ENCODE data around the gene KMO.

Gene KMO

GRCh38 chr1:241610056-241610815 is 78.1 kb downstream of the KMO start:
- TF ChIP-seq TAF1 (IDR thresholded peaks at IDR 0.05; ENCODE audit: borderline replicate concordance, insufficient read depth, low read length), result no peak
- no peak for TF ChIP-seq SIN3A (IDR thresholded peaks at IDR 0.05; ENCODE audit: borderline replicate concordance, insufficient read depth, low read length)
- no peak for TF ChIP-seq REST (IDR thresholded peaks at IDR 0.05; ENCODE audit: insufficient read depth in 1 of 2, low read depth in 2 of 2, low read length in 2 of 2)
- no peak for TF ChIP-seq FOXP2 (optimal IDR thresholded peaks at IDR 0.05; ENCODE audit: borderline replicate concordance, extremely low read depth, extremely low read length, insufficient read depth)
- no peak for TF ChIP-seq POLR2AphosphoS5 (IDR thresholded peaks at IDR 0.05; ENCODE audit: low read depth, low read length)

- TF ChIP-seq TAF1 (IDR thresholded peaks at IDR 0.05; ENCODE audit: borderline replicate concordance, insufficient read depth, low read length) (no peak), FOXP2 (optimal IDR thresholded peaks at IDR 0.05; ENCODE audit: borderline replicate concordance, extremely low read depth, extremely low read length, insufficient read depth) (no peak), POLR2AphosphoS5 (IDR thresholded peaks at IDR 0.05; ENCODE audit: low read depth, low read length) (no peak), SIN3A (IDR thresholded peaks at IDR 0.05; ENCODE audit: borderline replicate concordance, insufficient read depth, low read length) (no peak), REST (IDR thresholded peaks at IDR 0.05; ENCODE audit: insufficient read depth in 1 of 2, low read depth in 2 of 2, low read length in 2 of 2) (no peak)
Observed at GRCh38 chr1:241611063-241611462, 78.9 kb downstream of the KMO start.

GRCh38 chr1:241611736-241612135 is 79.6 kb downstream of the KMO start:
- no peak for TF ChIP-seq SIN3A (IDR thresholded peaks at IDR 0.05; ENCODE audit: borderline replicate concordance, insufficient read depth, low read length)
- no peak for TF ChIP-seq TAF1 (IDR thresholded peaks at IDR 0.05; ENCODE audit: borderline replicate concordance, insufficient read depth, low read length)
- TF ChIP-seq FOXP2 (optimal IDR thresholded peaks at IDR 0.05; ENCODE audit: borderline replicate concordance, extremely low read depth, extremely low read length, insufficient read depth), result no peak
- TF ChIP-seq POLR2AphosphoS5 (IDR thresholded peaks at IDR 0.05; ENCODE audit: low read depth, low read length), result no peak
- no peak for TF ChIP-seq REST (IDR thresholded peaks at IDR 0.05; ENCODE audit: insufficient read depth in 1 of 2, low read depth in 2 of 2, low read length in 2 of 2)

GRCh38 chr1:241612533-241613477 is 80.6 kb downstream of the KMO start:
- TF ChIP-seq SIN3A (IDR thresholded peaks at IDR 0.05; ENCODE audit: borderline replicate concordance, insufficient read depth, low read length) (no peak), TAF1 (IDR thresholded peaks at IDR 0.05; ENCODE audit: borderline replicate concordance, insufficient read depth, low read length) (no peak), POLR2AphosphoS5 (IDR thresholded peaks at IDR 0.05; ENCODE audit: low read depth, low read length) (no peak), FOXP2 (optimal IDR thresholded peaks at IDR 0.05; ENCODE audit: borderline replicate concordance, extremely low read depth, extremely low read length, insufficient read depth) (no peak), REST (IDR thresholded peaks at IDR 0.05; ENCODE audit: insufficient read depth in 1 of 2, low read depth in 2 of 2, low read length in 2 of 2) (no peak)

Data from PFSK-1 (cell line).